Hepatocyte (in vitro differentiated cells): ENCODE results near the gene CLIC4.

ENCODE experiments used
- EZH2 ChIP-seq: fragments of 200-600 bp; sonication (generic); IDR thresholded peaks from 2 replicates; pipeline ENCODE4 v1.6.1; 2016; ENCODE audit warnings: antibody characterized with exemption, mild to moderate bottlenecking, borderline replicate concordance
- EZH2phosphoT487 ChIP-seq: fragments of 200-600 bp; sonication (generic); IDR thresholded peaks from one replicate; pipeline ENCODE4 v1.6.1; 2018; ENCODE audit warnings: antibody characterized with exemption, mild to moderate bottlenecking, low read depth, moderate library complexity; ENCODE audit not compliant: unreplicated experiment, severe bottlenecking
- TF ChIP-seq, protein P1 (sequence below): fragments of 200-600 bp; sonication (generic); IDR thresholded peaks from 2 replicates; pipeline ENCODE4 v1.5.1; 2016; ENCODE audit warnings: antibody characterized with exemption, mild to moderate bottlenecking; ENCODE audit not compliant: poor library complexity

DNA sequence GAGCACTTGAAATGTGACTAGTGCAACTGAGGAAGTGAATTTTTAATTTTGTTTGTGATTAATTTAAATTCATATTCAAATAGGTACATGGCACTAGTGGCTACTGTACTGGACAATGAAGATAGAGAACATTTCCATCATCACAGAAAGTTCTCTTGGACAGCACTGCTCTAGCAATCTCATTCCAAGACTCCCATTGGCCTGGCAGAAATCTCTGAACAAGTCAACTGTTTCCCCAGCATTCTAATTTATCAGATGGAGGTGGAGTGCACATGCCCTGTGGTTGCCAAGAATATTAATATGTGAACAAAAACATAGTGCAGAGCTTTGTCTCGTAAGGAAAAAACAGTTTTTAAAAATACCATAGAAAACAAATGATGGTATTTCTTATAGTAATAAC, 81.3 kb downstream of the CLIC4 start:
- TF ChIP-seq, protein P1, sequence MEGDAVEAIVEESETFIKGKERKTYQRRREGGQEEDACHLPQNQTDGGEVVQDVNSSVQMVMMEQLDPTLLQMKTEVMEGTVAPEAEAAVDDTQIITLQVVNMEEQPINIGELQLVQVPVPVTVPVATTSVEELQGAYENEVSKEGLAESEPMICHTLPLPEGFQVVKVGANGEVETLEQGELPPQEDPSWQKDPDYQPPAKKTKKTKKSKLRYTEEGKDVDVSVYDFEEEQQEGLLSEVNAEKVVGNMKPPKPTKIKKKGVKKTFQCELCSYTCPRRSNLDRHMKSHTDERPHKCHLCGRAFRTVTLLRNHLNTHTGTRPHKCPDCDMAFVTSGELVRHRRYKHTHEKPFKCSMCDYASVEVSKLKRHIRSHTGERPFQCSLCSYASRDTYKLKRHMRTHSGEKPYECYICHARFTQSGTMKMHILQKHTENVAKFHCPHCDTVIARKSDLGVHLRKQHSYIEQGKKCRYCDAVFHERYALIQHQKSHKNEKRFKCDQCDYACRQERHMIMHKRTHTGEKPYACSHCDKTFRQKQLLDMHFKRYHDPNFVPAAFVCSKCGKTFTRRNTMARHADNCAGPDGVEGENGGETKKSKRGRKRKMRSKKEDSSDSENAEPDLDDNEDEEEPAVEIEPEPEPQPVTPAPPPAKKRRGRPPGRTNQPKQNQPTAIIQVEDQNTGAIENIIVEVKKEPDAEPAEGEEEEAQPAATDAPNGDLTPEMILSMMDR, result no peak
- TF ChIP-seq EZH2 (no peak), EZH2phosphoT487 (no peak)
